COR-L47 (cell line): ENCODE measurements around the gene HNRNPC.
"Not testable (repeated sequence)": the region's sequence is repeated elsewhere in the genome, so short reads cannot be mapped to it uniquely, and the experiment has no call there.

Experiments used
- DNase-seq: peaks from one replicate; lab custom pipeline; 2025; lab: John Stamatoyannopoulos, UW

Gene HNRNPC

GRCh38 chr14:21244544-21244943, 24.7 kb downstream of the HNRNPC start:
- DNase-seq, result no peak

GRCh38 chr14:21241218-21241819, 27.9 kb downstream of the HNRNPC start:
- DNase-seq, result no peak

GRCh38 chr14:21240417-21240816, 28.8 kb downstream of the HNRNPC start:
- DNase-seq, result no peak

GRCh38 chr14:21238823-21239518, 30.3 kb downstream of the HNRNPC start:
- DNase-seq, result no peak

- no peak for DNase-seq
Observed at GRCh38 chr14:21236948-21237797, 32.1 kb downstream of the HNRNPC start.

- DNase-seq, result no peak
Observed at GRCh38 chr14:21234112-21234511, 35.1 kb downstream of the HNRNPC start.

GRCh38 chr14:21233457-21234076, 35.7 kb downstream of the HNRNPC start:
- DNase-seq, result no peak

- no peak for DNase-seq
Observed at GRCh38 chr14:21231020-21231652, 38.1 kb downstream of the HNRNPC start.

- no peak for DNase-seq
Observed at GRCh38 chr14:21229821-21230220, 39.4 kb downstream of the HNRNPC start.

- DNase-seq, result no peak
Observed at GRCh38 chr14:21227981-21228380, 41.3 kb downstream of the HNRNPC start.

GRCh38 chr14:21227150-21227549, 42.1 kb downstream of the HNRNPC start:
- no peak for DNase-seq

GRCh38 chr14:21226467-21226866, 42.8 kb downstream of the HNRNPC start:
- no peak for DNase-seq

- not testable (repeated sequence) for DNase-seq
Observed at GRCh38 chr14:21225164-21225563, 44.1 kb downstream of the HNRNPC start.

- no peak for DNase-seq
Observed at GRCh38 chr14:21220874-21221477, 48.3 kb downstream of the HNRNPC start.

- no peak for DNase-seq
Observed at GRCh38 chr14:21219561-21220111, 49.6 kb downstream of the HNRNPC start.

- no peak for DNase-seq
Observed at GRCh38 chr14:21219120-21219519, 50.1 kb downstream of the HNRNPC start.

- DNase-seq, result no peak
Observed at GRCh38 chr14:21215879-21216251, 53.4 kb downstream of the HNRNPC start.

- DNase-seq, result no peak
Observed at GRCh38 chr14:21215130-21215878, 53.9 kb downstream of the HNRNPC start.

- no peak for DNase-seq
Observed at GRCh38 chr14:21213652-21214051, 55.6 kb downstream of the HNRNPC start.

GRCh38 chr14:21212824-21213223, 56.4 kb downstream of the HNRNPC start:
- DNase-seq, result not testable (repeated sequence)

- no peak for DNase-seq
Observed at GRCh38 chr14:21211509-21211908, 57.7 kb downstream of the HNRNPC start.
